ENCODE data around the gene ARHGEF33. TPM values are rescaled to one million over a fixed set of nuclear protein-coding genes. Genes with fewer than 3 reads are reported as not detected.

Gene ARHGEF33
- total and polyA plus RNA-seq, 2 of the 13 experiments (the other 11 are each of a cell fraction or from before 2014, with no cell fraction given), result 0.04 TPM; not detected in 1

DNA sequence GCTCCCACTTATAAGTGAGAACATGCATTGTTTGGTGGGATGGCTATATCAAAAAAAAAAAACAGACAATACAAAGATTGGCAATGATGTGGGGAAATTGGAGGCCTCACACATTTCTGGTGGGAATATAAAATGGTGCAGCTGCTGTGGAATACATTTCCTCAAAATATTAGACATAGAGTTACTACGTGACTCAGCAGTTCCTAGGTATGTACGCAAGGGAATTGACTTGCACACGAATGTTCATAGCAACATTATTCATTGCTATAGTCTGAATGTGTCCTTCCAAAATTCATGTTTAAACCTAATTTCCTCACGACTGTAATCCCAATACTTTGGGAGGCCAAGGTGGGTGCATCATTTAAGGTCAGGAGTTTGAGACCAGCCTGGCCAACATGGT, 2.3 kb upstream of the ARHGEF33 start:
- Histone ChIP-seq H3K9ac (ENCODE audit: insufficient read depth, low read depth, low read length) (no peak overlapping the region), H3K27me3 (ENCODE audit: control insufficient read depth in 1 of 2, insufficient read depth in 2 of 2, low read length in 2 of 2) (no peaks in the 10 kb centered on the region), H3K4me1 (ENCODE audit: insufficient read depth, low read length) (no peaks in the 10 kb centered on the region), H3K36me3 (replicated peaks in 1 of 2; ENCODE audit: control insufficient read depth in 1 of 2, insufficient read depth in 2 of 2, low read length in 2 of 2) (no peaks in the 10 kb centered on the region), H4K20me1 (ENCODE audit: insufficient read depth, low read length) (no peaks in the 10 kb centered on the region), H2AFZ (ENCODE audit: low read length) (no peak overlapping the region), H3K9me3 (ENCODE audit: low read length) (no peaks in the 10 kb centered on the region), H3K79me2 (ENCODE audit: insufficient read depth, low read length) (no peaks in the 10 kb centered on the region), H3K4me3 (replicated peaks in 1 of 3; ENCODE audit: insufficient read depth in 1 of 3, low read depth in 2 of 3, low read length in 3 of 3) (no peak overlapping the region), H3K27ac (ENCODE audit: extremely low read length, insufficient read depth, low read length) (no peak overlapping the region), H3K4me2 (ENCODE audit: low read depth, low read length) (no peak overlapping the region)
- POLR2A ChIA-PET, result no interaction called here
- ATAC-seq (no peak), FAIRE-seq (no peak), DNase-seq (ENCODE audit: low spot score) (no peak)
- CTCF ChIA-PET (ENCODE audit: low intra/inter-chr PET ratio, low total read pairs), result no interaction called here
- no TSS peak for BruUV-seq (replicated peaks)
- TF ChIP-seq HNRNPH1 (optimal IDR thresholded peaks at IDR 0.05; ENCODE audit: low read depth, low read length) (no peak), NFE2L2 (IDR thresholded peaks at IDR 0.05; ENCODE audit: low read length) (peak; percentile 74), ZNF292 (CRISPR knock-in tag; IDR thresholded peaks at IDR 0.05; ENCODE audit: borderline replicate concordance, low read depth) (no peak)
- intact Hi-C loops (cut with micrococcal nuclease; ENCODE audit: unreplicated experiment), result no loop called here
- in situ Hi-C loops (cut with HindIII; ENCODE audit: extremely low pct_ligation_motif_present, low pct_unique_long_range_greater_than_20kb), result no loop called here
- 74% methylated on average over 4 of the region's 4 CpGs for WGBS (ENCODE audit: low lambda C conversion rate)

DNA sequence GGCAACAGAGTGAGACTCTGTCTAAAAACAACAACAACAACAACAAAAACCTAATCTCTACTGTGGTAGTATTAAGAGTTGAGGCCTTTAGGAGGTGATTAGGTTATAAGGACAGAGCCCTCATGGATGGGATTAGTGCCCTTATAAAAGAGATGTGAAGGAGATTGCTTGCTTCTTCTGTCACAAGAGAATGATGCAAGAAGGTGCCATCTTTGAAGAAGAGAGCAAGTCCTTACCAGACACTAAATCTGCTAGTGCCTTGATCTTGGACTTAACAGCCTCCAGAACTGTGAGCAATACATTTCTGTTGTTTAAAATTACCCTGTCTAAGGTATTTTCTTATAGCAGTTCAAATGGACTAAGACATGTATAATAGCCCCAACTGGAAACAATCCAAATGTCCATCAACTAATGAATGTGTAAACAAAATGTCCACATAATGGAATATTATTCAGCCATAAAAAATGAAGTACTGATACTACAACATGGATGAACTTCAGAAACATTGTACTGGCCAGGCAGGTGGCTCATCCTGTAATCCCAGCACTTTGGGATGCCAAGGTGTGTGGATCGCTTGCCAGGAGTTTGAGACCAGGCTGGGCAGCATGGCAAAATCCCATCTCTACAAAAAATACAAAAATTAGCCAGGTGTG, 1.6 kb upstream of the ARHGEF33 start:
- FAIRE-seq (no peak), ATAC-seq (no peak), DNase-seq (ENCODE audit: low spot score) (no peak)
- Histone ChIP-seq H3K4me2 (ENCODE audit: low read depth, low read length) (no peak overlapping the region), H3K4me1 (ENCODE audit: insufficient read depth, low read length) (no peaks in the 10 kb centered on the region), H3K9ac (ENCODE audit: insufficient read depth, low read depth, low read length) (no peak overlapping the region), H3K27ac (ENCODE audit: extremely low read length, insufficient read depth, low read length) (no peak overlapping the region), H3K4me3 (replicated peaks in 1 of 3; ENCODE audit: insufficient read depth in 1 of 3, low read depth in 2 of 3, low read length in 3 of 3) (no peak overlapping the region), H2AFZ (ENCODE audit: low read length) (no peak overlapping the region), H3K9me3 (ENCODE audit: low read length) (no peaks in the 10 kb centered on the region), H3K79me2 (ENCODE audit: insufficient read depth, low read length) (no peaks in the 10 kb centered on the region), H3K36me3 (replicated peaks in 1 of 2; ENCODE audit: control insufficient read depth in 1 of 2, insufficient read depth in 2 of 2, low read length in 2 of 2) (no peaks in the 10 kb centered on the region), H4K20me1 (ENCODE audit: insufficient read depth, low read length) (no peaks in the 10 kb centered on the region), H3K27me3 (ENCODE audit: control insufficient read depth in 1 of 2, insufficient read depth in 2 of 2, low read length in 2 of 2) (no peaks in the 10 kb centered on the region)
- BruUV-seq (replicated peaks), result no TSS peak
- ChIA-PET CTCF (ENCODE audit: low intra/inter-chr PET ratio, low total read pairs) (no interaction called here), POLR2A (no interaction called here)
- WGBS (ENCODE audit: low lambda C conversion rate), result 83% methylated on average over 1 of the region's 1 CpG
- intact Hi-C loops (cut with micrococcal nuclease; ENCODE audit: unreplicated experiment) (no loop called here), in situ Hi-C loops (cut with HindIII; ENCODE audit: extremely low pct_ligation_motif_present, low pct_unique_long_range_greater_than_20kb) (no loop called here)
- no peak for TF ChIP-seq ZSCAN9 (CRISPR knock-in tag; IDR thresholded peaks at IDR 0.05; ENCODE audit: borderline replicate concordance)
- no peak for TF ChIP-seq ZNF580 (CRISPR knock-in tag; IDR thresholded peaks at IDR 0.05; ENCODE audit: borderline replicate concordance, low read depth)
- TF ChIP-seq, protein P1, sequence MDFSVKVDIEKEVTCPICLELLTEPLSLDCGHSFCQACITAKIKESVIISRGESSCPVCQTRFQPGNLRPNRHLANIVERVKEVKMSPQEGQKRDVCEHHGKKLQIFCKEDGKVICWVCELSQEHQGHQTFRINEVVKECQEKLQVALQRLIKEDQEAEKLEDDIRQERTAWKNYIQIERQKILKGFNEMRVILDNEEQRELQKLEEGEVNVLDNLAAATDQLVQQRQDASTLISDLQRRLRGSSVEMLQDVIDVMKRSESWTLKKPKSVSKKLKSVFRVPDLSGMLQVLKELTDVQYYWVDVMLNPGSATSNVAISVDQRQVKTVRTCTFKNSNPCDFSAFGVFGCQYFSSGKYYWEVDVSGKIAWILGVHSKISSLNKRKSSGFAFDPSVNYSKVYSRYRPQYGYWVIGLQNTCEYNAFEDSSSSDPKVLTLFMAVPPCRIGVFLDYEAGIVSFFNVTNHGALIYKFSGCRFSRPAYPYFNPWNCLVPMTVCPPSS (IDR thresholded peaks at IDR 0.05), result no peak
- TF ChIP-seq ZNF563 (CRISPR knock-in tag; IDR thresholded peaks at IDR 0.05), result no peak
- TF ChIP-seq ZNF441 (CRISPR knock-in tag; IDR thresholded peaks at IDR 0.05; ENCODE audit: borderline replicate concordance), result no peak
- no peak for TF ChIP-seq GMEB2 (CRISPR knock-in tag; IDR thresholded peaks at IDR 0.05; ENCODE audit: low read depth)
- no peak for TF ChIP-seq ZNF496 (CRISPR knock-in tag; IDR thresholded peaks at IDR 0.05; ENCODE audit: insufficient replicate concordance)
- TF ChIP-seq KAT8 (CRISPR knock-in tag; IDR thresholded peaks at IDR 0.05), result no peak
- TF ChIP-seq, protein P2, sequence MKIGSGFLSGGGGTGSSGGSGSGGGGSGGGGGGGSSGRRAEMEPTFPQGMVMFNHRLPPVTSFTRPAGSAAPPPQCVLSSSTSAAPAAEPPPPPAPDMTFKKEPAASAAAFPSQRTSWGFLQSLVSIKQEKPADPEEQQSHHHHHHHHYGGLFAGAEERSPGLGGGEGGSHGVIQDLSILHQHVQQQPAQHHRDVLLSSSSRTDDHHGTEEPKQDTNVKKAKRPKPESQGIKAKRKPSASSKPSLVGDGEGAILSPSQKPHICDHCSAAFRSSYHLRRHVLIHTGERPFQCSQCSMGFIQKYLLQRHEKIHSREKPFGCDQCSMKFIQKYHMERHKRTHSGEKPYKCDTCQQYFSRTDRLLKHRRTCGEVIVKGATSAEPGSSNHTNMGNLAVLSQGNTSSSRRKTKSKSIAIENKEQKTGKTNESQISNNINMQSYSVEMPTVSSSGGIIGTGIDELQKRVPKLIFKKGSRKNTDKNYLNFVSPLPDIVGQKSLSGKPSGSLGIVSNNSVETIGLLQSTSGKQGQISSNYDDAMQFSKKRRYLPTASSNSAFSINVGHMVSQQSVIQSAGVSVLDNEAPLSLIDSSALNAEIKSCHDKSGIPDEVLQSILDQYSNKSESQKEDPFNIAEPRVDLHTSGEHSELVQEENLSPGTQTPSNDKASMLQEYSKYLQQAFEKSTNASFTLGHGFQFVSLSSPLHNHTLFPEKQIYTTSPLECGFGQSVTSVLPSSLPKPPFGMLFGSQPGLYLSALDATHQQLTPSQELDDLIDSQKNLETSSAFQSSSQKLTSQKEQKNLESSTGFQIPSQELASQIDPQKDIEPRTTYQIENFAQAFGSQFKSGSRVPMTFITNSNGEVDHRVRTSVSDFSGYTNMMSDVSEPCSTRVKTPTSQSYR (CRISPR knock-in tag; IDR thresholded peaks at IDR 0.05; ENCODE audit: borderline replicate concordance), result no peak
- no peak for TF ChIP-seq SMAD1 (CRISPR knock-in tag; IDR thresholded peaks at IDR 0.05; ENCODE audit: borderline replicate concordance, low read depth)
